IMR-90 (cell line): ENCODE measurements around the gene ABCA2. TPM values are rescaled to one million over a fixed set of nuclear protein-coding genes. Genes with fewer than 3 reads are reported as not detected.
A peak's percentile ranks its signal among the peaks of the same experiment; 100 is the strongest.
"Not testable (repeated sequence)": the region's sequence is repeated elsewhere in the genome, so short reads cannot be mapped to it uniquely, and the experiment has no call there.

Source experiments
- ATAC-seq: fragments of 200-7000 bp; cut with Tn5 transposase; 2 replicates; pipeline ENCODE4 v1.9.1; 2020; ENCODE audit warnings: low read depth, mild to moderate bottlenecking, moderate library complexity
- BruUV-seq: library from RNA; stranded (reverse); fragments of 400-500 nt; replicated peaks from 2 replicates; lab custom pipeline; 2021; lab: Mats Ljungman, UMichigan
- CTCF ChIA-PET: fragments of 300-600 bp; formaldehyde crosslinking; extraction: SDS; loops from one replicate; lab custom pipeline; 2021; ENCODE audit warnings: antibody characterized with exemption; lab: Yijun Ruan, JAX
- POLR2A ChIA-PET: fragments of 300-600 bp; sonication (Branson Sonifier 250); formaldehyde crosslinking; loops from one replicate; lab custom pipeline; 2022; ENCODE audit warnings: antibody characterized with exemption; ENCODE audit not compliant: unreplicated experiment; lab: Charles Lee
- DNase-seq: peaks from one replicate; pipeline ENCODE4 v3.0.0; 2013
- H2AFZ ChIP-seq: replicated peaks from 2 replicates; pipeline ENCODE3; 2013; ENCODE audit warnings: low read length, mild to moderate bottlenecking; ENCODE audit not compliant: poor library complexity
- H2AK5ac ChIP-seq: 2 replicates; pipeline ENCODE4 v1.6.1; 2013; ENCODE audit warnings: low read depth, low read length, inconsistent platforms
- H2AK9ac ChIP-seq: replicated peaks from 2 replicates; pipeline ENCODE3; 2013; ENCODE audit warnings: mild to moderate bottlenecking, low read depth, low read length, moderate library complexity; ENCODE audit not compliant: poor library complexity
- H2BK120ac ChIP-seq: 2 replicates; pipeline ENCODE4 v1.6.1; 2013; ENCODE audit warnings: low read depth, low read length, inconsistent platforms
- H2BK15ac ChIP-seq: 3 replicates; pipeline ENCODE4 v1.6.1; 2013; ENCODE audit warnings: low read depth, low read length, inconsistent platforms
- H2BK20ac ChIP-seq: 2 replicates; pipeline ENCODE4 v1.6.1; 2013; ENCODE audit warnings: low read depth, mild to moderate bottlenecking, inconsistent platforms, low read length, moderate library complexity
- H2BK5ac ChIP-seq: 2 replicates; pipeline ENCODE4 v1.6.1; 2013; ENCODE audit warnings: mild to moderate bottlenecking, low read depth, low read length, inconsistent platforms; ENCODE audit not compliant: poor library complexity, severe bottlenecking
- H3K14ac ChIP-seq: replicated peaks from 2 replicates; pipeline ENCODE4 v1.6.1; 2013; ENCODE audit warnings: low read depth, low read length, inconsistent platforms
- H3K18ac ChIP-seq: 2 replicates; pipeline ENCODE4 v1.6.1; 2013; ENCODE audit warnings: low read depth, low read length, control low read depth
- H3K23ac ChIP-seq: 2 replicates; pipeline ENCODE4 v1.6.1; 2013; ENCODE audit warnings: low read depth, low read length, inconsistent platforms
- H3K27ac ChIP-seq: 2 replicates; pipeline ENCODE4 v1.5.1; 2013; ENCODE audit warnings: mild to moderate bottlenecking, control low read depth, low read length; ENCODE audit not compliant: insufficient read depth
- H3K27me3 ChIP-seq: 2 replicates; pipeline ENCODE4 v1.6.1; 2013; ENCODE audit warnings: low read length; ENCODE audit not compliant: control insufficient read depth, insufficient read depth
- H3K36me3 ChIP-seq: 2 replicates; pipeline ENCODE4 v1.6.1; 2013; ENCODE audit warnings: low read length, mixed read lengths; ENCODE audit not compliant: control insufficient read depth, insufficient read depth
- H3K4ac ChIP-seq: 2 replicates; pipeline ENCODE4 v1.6.1; 2013; ENCODE audit warnings: low read depth, low read length, inconsistent platforms
- H3K4me1 ChIP-seq: 2 replicates; pipeline ENCODE4 v1.6.1; 2013; ENCODE audit warnings: low read length, mixed read lengths; ENCODE audit not compliant: control insufficient read depth, insufficient read depth
- H3K4me2 ChIP-seq: 2 replicates; pipeline ENCODE4 v1.6.1; 2013; ENCODE audit warnings: low read depth, mild to moderate bottlenecking, control low read depth, low read length, moderate library complexity
- H3K4me3 ChIP-seq: 2 replicates; pipeline ENCODE4 v1.5.1; 2013; ENCODE audit warnings: low read depth, mild to moderate bottlenecking, control low read depth, low read length, moderate library complexity; ENCODE audit not compliant: insufficient read depth
- H3K56ac ChIP-seq: 2 replicates; pipeline ENCODE4 v1.6.1; 2013; ENCODE audit warnings: low read length, inconsistent platforms; ENCODE audit not compliant: insufficient read depth; ENCODE audit errors: extremely low read depth
- H3K79me1 ChIP-seq, 2 experiments: 2 replicates each; pipeline ENCODE4 v1.6.1; 2013; ENCODE audit warnings: low read length in 2 of 2, inconsistent platforms in 1 of 2, low read depth in 1 of 2
- H3K9ac ChIP-seq: 2 replicates; pipeline ENCODE4 v1.6.1; 2013; ENCODE audit warnings: low read depth, low read length, control low read depth
- H3K9me1 ChIP-seq: 2 replicates; pipeline ENCODE4 v1.6.1; 2013; ENCODE audit warnings: low read length, inconsistent platforms; ENCODE audit not compliant: insufficient read depth
- H3K9me3 ChIP-seq: 2 replicates; pipeline ENCODE4 v1.6.1; 2013; ENCODE audit warnings: low read length; ENCODE audit not compliant: control insufficient read depth, insufficient read depth
- H4K20me1 ChIP-seq: 2 replicates; pipeline ENCODE4 v1.6.1; 2013; ENCODE audit warnings: low read length, inconsistent platforms; ENCODE audit not compliant: insufficient read depth
- H4K5ac ChIP-seq: 2 replicates; pipeline ENCODE4 v1.6.1; 2013; ENCODE audit warnings: mild to moderate bottlenecking, low read depth, low read length, control low read depth
- H4K8ac ChIP-seq, 2 experiments: 2 replicates each; pipeline ENCODE4 v1.6.1; 2013; ENCODE audit warnings: low read depth in 2 of 2, low read length in 2 of 2, control low read depth in 1 of 2, inconsistent platforms in 1 of 2
- H4K91ac ChIP-seq: 2 replicates; pipeline ENCODE4 v1.6.1; 2013; ENCODE audit warnings: low read depth, low read length, inconsistent platforms; ENCODE audit not compliant: insufficient read depth
- MAFK ChIP-seq: IDR thresholded peaks from 2 replicates; pipeline ENCODE4 v1.6.1; 2012; ENCODE audit warnings: low read depth, low read length, improper control_type of control experiment
- MXI1 ChIP-seq: IDR thresholded peaks from 2 replicates; pipeline ENCODE4 v1.6.1; 2012; ENCODE audit warnings: low read depth, mild to moderate bottlenecking, low read length, moderate library complexity, borderline replicate concordance
- WGBS, 2 experiments: methylation state at CpG; one replicate each; pipeline versions ENCODE4 v1.1.5 to v1.1.7; 2013; ENCODE audit warnings: missing lambda C conversion rate in 2 of 2; ENCODE audit not compliant: insufficient read length in 1 of 2; ENCODE audit errors: extremely low coverage in 2 of 2; 5-methylcytosine and 5-hydroxymethylcytosine counted together
- dilution Hi-C: fragments of 300-500 bp; cut with HindIII; formaldehyde crosslinking; loops from one replicate; pipeline ENCODE4 v1.14.3; 2018; ENCODE audit warnings: low sequenced_read_pairs; ENCODE audit not compliant: unreplicated experiment
- in situ Hi-C: fragments of 300-500 bp; cut with MboI; formaldehyde crosslinking; loops from 3 replicates; pipeline ENCODE4 v1.14.3; 2019; ENCODE audit warnings: low sequenced_read_pairs, inconsistent platforms, mixed read lengths
- intact Hi-C: fragments of 100-400 bp; cut with micrococcal nuclease; formaldehyde crosslinking; loops from 2 replicates; pipeline ENCODE4 v1.10.0; 2022
- polyA plus RNA-seq, 3 experiments: library from polyadenylated mRNA; depleted of rRNA; stranded (reverse); fragments of >200 nt; gene quantifications; 2 replicates each; pipeline ENCODE4 v1.2.3, GENCODE V29; 2012; ENCODE audit warnings: low replicate concordance in 1 of 3
- total RNA-seq: library from RNA; depleted of rRNA; stranded (reverse); fragments of >200 nt; gene quantifications from 2 replicates; pipeline ENCODE4 v1.2.3, GENCODE V29; 2012
- TF ChIP-seq, protein P1 (sequence below): conservative IDR thresholded peaks from 2 replicates; pipeline ENCODE4 v1.5.1; 2012; ENCODE audit warnings: mild to moderate bottlenecking, low read depth, low read length, improper control_type of control experiment

The ABCA2 gene
- total and polyA plus RNA-seq, 2 of the 4 experiments (the other 2 are of a cell fraction), result 3.8 to 46.0 TPM

DNA sequence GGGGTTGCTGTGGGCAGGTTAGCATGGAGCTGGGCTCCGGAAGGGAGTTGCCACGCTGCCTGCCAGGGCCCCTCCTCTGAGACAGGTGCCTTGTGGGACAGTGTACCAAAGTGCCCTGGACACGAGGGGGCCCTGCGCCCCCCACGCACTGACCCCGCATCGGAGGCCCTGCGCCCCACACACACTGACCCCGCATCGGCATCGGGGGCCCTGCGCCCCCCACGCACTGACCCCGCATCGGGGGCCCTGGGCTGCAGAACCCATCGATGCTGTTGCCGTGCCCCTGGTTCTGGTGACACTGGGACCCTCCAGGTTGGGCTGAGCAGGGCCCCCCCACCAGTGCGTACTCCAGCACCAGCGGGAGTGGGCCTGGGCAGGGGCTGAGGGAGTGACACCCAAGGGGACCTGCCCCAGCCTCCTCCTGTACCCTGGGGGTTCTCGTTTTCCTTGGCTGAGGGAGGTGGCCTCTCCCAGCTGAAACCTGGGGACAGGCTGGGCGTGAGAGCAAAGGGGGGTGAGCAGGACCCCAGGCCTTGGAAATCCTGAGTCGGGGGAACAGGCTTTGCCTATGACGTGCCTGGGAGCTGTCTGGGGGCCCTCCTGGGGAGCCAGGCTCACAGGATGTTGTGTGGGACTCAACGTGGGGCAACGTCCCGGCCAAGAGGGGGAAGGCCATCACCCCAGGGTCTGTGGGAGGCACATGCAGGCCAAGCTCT lies 35.4 kb upstream of the ABCA2 start:
- Histone ChIP-seq H4K8ac (no peak overlapping the region), H3K27me3 (peaks cover 2% of the 10 kb centered on the region; the same call in 1 of the 2 replicates), H2BK120ac (no peak overlapping the region), H3K56ac (no peak overlapping the region), H3K18ac (no peak overlapping the region), H2AFZ (peak overlapping the region; percentile 71), H3K9me1 (no peaks in the 10 kb centered on the region), H3K23ac (no peak overlapping the region), H3K9me3 (no peaks in the 10 kb centered on the region), H3K4me1 (no peaks in the 10 kb centered on the region), H4K91ac (no peak overlapping the region), H4K20me1 (no peaks in the 10 kb centered on the region), H3K4me2 (no peak overlapping the region), H3K4ac (no peak overlapping the region), H4K5ac (no peak overlapping the region), H2BK5ac (no peak overlapping the region), H3K14ac (no peak overlapping the region), H3K36me3 (no peaks in the 10 kb centered on the region), H3K27ac (no peak overlapping the region), H2AK5ac (no peak overlapping the region), H2BK15ac (no peak overlapping the region), H3K4me3 (no peak overlapping the region), H3K79me1 (peaks cover 0 to 3% of the 10 kb centered on the region in 2 experiments; a peak in 2 of 4 replicates), H2BK20ac (no peak overlapping the region), H3K9ac (no peak overlapping the region), H2AK9ac (no peak overlapping the region)
- ChIA-PET CTCF (interaction anchor here (0.7 to 1.9 kb wide), 7 partner anchors 8 to 126 kb away, joined by 3 to 17 read pairs (median 4); partner anchors contain the start of genes MAN1B1, NPDC1 and UAP1L1), POLR2A (no interaction called here)
- DNase-seq (no peak), ATAC-seq (no peak)
- WGBS, 2 experiments, result 81% methylated on average over 15 of the region's 26 CpGs; no CpG with 5 or more reads in 1 of the 2 experiments
- dilution Hi-C loops, result no loop called here
- TF ChIP-seq MAFK, result no peak
- no peak for TF ChIP-seq MXI1
- TF ChIP-seq, protein P1, sequence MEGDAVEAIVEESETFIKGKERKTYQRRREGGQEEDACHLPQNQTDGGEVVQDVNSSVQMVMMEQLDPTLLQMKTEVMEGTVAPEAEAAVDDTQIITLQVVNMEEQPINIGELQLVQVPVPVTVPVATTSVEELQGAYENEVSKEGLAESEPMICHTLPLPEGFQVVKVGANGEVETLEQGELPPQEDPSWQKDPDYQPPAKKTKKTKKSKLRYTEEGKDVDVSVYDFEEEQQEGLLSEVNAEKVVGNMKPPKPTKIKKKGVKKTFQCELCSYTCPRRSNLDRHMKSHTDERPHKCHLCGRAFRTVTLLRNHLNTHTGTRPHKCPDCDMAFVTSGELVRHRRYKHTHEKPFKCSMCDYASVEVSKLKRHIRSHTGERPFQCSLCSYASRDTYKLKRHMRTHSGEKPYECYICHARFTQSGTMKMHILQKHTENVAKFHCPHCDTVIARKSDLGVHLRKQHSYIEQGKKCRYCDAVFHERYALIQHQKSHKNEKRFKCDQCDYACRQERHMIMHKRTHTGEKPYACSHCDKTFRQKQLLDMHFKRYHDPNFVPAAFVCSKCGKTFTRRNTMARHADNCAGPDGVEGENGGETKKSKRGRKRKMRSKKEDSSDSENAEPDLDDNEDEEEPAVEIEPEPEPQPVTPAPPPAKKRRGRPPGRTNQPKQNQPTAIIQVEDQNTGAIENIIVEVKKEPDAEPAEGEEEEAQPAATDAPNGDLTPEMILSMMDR, result no peak
- in situ Hi-C loops, result no loop called here
- intact Hi-C loops, result no loop called here
- no TSS peak for BruUV-seq

DNA sequence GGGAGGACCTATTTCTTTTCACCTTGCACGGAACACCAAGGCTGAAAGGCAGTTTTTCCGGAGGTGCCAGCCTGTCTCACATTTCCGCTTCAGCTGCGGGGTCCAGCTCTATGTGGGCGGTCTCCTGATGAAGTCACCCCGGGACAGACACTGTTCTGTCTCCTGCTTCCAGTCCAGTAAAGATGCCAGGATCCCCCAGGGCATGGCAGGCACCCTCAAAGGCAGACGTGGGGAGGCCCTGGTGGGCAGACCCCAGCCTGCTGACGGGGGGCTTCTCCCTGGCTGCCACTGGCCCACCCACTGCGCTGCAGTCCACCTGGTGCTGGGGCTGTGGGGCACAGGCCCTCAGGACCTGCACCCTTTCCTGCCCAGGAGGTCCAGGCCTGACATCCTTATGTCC lies 34.8 kb upstream of the ABCA2 start:
- H3K36me3 ChIP-seq, H3K27ac ChIP-seq, H3K9me3 ChIP-seq, H3K9me1 ChIP-seq, H2AK5ac ChIP-seq, H3K18ac ChIP-seq, H2AK9ac ChIP-seq, dilution Hi-C loops, H3K9ac ChIP-seq, H2BK5ac ChIP-seq, H3K4me3 ChIP-seq, H3K4me1 ChIP-seq, H3K23ac ChIP-seq, ATAC-seq, H4K91ac ChIP-seq, H3K14ac ChIP-seq, H4K20me1 ChIP-seq, in situ Hi-C loops, H4K5ac ChIP-seq, H2BK120ac ChIP-seq, H3K56ac ChIP-seq, intact Hi-C loops, BruUV-seq, POLR2A ChIA-PET, H2BK15ac ChIP-seq, H3K4me2 ChIP-seq, DNase-seq, H2AFZ ChIP-seq, H3K27me3 ChIP-seq, H2BK20ac ChIP-seq, H4K8ac ChIP-seq, H3K79me1 ChIP-seq, H3K4ac ChIP-seq: not testable (repeated sequence)
- CTCF ChIA-PET, result interaction anchor here (1.2 to 1.9 kb wide), 2 partner anchors 16 to 24 kb away, joined by 5 to 17 read pairs; partner anchors contain the start of genes MAN1B1 and NPDC1
- no CpG with 5 or more reads among the region's 9 CpGs for WGBS, 2 experiments
